ENCODE data around the gene FCAR. TPM values are rescaled to one million over a fixed set of nuclear protein-coding genes. Genes with fewer than 3 reads are reported as not detected.
"Not testable (repeated sequence)": the region's sequence is repeated elsewhere in the genome, so short reads cannot be mapped to it uniquely, and the experiment has no call there.

The FCAR gene
- total RNA-seq = not detected in 2 replicates

DNA sequence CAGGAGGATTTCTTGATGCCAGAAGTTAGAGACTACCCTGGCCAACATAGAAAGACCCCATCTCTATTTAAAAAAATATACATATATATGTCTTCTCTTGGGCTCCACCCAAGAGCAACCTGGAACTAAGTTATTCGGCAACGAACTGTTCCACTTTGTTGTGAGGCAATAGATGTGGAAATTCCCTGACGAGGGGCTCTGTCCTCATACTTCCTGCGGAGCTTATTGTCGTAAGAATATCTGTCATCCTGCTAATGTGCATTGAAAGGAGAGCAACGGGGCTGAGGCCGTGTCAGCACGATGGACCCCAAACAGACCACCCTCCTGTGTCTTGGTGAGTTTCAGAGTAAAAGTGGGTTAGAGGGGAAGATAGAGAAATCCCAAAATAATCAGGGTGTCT lies at the start of gene FCAR:
Gene FCAR (plus strand): TSS at position 246 of the 400 bp plus-strand sequence. CDS start 55 bp downstream, at position 301.
- DNase-seq (ENCODE audit: low read depth in 2 of 2) = no peak

DNA sequence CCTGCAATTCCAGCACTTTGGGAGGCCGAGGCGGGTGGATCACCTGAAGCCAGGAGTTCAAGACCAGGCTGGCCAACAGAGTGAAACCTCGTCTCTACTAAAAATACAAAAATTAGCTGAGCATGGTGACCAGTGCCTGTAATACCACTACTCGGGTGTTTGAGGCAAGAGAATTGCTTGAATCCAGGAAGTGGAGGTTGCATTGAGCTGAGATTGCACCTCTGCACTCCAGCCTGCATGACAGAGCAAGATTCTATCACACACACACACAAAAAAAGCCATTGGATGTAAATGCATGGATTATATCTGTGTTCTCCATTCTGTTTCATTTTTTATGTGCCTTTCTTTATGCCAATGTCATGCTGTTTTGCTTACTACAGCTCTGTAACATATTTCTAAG lies 49.6 kb upstream of the FCAR start:
- DNase-seq (ENCODE audit: low read depth in 2 of 2) = not testable (repeated sequence)

- not testable (repeated sequence) for DNase-seq (ENCODE audit: low read depth in 2 of 2)
Measured at GRCh38 chr19:54825326-54825725, 48.7 kb upstream of the FCAR start.

GRCh38 chr19:54828064-54828463 lies 46.0 kb upstream of the FCAR start:
- not testable (repeated sequence) for DNase-seq (ENCODE audit: low read depth in 2 of 2)

DNA sequence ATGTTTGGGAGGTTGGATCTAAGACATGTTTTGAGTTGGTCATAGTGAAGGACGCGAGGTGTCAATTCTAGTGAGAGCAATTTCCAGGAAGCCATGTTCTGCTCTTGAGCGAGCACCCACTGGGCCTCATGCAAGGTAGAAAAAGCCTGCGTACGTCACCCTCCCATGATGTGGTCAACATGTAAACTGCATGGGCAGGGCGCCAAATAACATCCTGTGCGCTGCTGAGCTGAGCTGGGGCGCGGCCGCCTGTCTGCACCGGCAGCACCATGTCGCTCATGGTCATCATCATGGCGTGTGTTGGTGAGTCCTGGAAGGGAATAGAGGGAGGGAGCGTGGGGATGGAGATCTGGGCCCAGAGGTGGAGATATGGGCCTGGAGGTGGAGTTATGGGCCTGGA lies 41.5 kb upstream of the FCAR start, which contains the start of gene KIR2DS4:
Gene KIR2DS4 (plus strand): TSS at position 181 of the 400 bp plus-strand sequence.
- DNase-seq (ENCODE audit: low read depth in 2 of 2) = not testable (repeated sequence)

DNA sequence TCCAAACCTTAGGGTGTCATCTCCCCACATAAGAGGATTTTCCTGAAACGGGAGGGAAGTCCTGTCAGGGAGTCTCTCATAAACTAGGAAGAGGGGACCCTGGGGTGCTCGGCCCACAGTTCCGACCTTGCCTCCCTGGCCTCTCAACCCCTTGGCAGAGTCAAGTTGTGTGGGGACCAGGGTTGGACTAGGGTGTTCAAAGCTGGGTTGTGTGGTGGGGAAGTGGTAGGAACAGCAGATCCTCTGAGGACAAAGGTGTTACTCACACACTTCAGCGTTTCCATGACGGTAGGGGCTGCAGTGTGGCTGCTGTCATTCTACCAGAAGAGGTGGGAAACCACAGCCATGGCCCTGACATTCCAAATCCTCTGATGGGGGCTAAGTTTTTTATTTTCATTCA lies 38.9 kb upstream of the FCAR start:
- DNase-seq (ENCODE audit: low read depth in 2 of 2) = not testable (repeated sequence)

- not testable (repeated sequence) for DNase-seq (ENCODE audit: low read depth in 2 of 2)
Measured at GRCh38 chr19:54837522-54837921, 36.5 kb upstream of the FCAR start.

GRCh38 chr19:54843171-54843570 lies 30.9 kb upstream of the FCAR start:
- not testable (repeated sequence) for DNase-seq (ENCODE audit: low read depth in 2 of 2)

GRCh38 chr19:54850061-54850640 lies 23.9 kb upstream of the FCAR start, which contains the start of gene KIR3DL2:
Gene KIR3DL2 (plus strand): TSS chr19:54850443. CDS start chr19:54850476, 33 bp downstream.
- not testable (repeated sequence) for DNase-seq (ENCODE audit: low read depth in 2 of 2)

DNA sequence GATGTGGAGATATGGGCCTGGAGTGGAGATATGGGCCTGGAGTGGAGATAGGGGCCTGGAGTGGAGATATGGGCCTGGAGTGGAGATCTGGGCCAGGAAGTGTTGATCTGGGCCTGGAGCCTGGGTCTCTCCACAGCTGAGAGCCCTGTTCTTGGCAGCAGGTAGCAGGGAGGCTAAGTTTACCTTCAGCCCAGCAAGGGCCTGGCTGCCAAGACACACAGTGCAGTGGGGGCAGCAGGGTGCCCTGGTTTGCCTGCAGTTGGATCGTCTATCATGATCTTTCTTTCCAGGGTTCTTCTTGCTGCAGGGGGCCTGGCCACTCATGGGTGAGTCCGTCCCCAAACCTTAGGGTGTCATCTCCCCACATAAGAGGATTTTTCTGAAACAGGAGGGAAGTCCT lies 23.1 kb upstream of the FCAR start:
- no peak for DNase-seq (ENCODE audit: low read depth in 2 of 2)

DNA sequence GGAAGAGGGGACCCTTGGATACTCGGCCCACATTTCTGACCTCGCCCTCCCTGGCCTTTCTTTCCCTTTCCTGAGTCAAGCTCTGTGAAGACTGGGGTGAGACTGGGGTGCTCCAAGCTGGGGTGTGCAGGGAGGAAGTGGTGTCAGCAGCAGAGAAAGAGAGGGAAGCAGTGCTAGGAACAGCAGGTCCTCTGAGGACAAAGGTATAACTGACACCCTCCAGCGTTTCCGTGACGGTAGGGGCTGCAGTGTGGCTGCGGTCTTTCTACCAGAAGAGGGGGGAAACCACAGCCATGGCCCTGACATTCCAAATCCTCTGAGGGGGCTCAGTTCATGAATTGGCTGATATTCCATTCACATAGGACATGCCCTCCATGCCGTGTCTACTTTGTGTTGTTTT lies 22.7 kb upstream of the FCAR start:
- no peak for DNase-seq (ENCODE audit: low read depth in 2 of 2)

DNA sequence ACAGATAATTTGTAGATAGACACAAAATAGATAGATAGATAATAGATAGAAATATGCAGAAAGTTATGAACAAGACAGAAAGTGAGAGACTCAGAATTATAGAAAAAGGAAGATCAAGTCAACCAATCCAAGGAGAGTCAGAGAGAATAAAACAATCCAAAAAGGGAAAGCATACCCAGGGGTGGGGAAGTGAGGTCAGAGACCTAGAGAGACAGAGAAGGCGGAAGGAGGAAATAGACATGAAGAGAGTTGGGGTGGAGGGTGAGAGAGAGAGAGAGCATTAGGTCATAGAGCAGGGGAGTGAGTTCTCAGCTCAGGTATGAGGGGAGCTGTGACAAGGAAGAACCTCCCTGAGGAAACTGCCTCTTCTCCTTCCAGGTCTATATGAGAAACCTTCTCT lies 18.8 kb upstream of the FCAR start:
- DNase-seq (ENCODE audit: low read depth in 2 of 2) = not testable (repeated sequence)

DNA sequence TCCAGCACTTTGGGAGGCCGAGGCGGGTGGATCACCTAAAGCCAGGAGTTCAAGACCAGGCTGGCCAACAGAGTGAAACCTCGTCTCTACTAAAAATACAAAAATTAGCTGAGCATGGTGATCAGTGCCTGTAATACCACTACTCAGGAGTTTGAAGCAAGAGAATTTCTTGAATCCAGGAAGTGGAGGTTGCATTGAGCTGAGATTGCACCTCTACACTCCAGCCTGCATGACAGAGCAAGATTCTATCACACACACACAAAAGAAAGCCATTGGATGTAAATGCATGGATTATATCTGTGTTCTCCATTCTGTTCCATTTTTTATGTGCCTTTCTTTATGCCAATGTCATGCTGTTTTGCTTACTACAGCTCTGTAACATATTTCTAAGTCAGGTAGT lies 15.6 kb upstream of the FCAR start:
- DNase-seq (ENCODE audit: low read depth in 2 of 2) = not testable (repeated sequence)

- not testable (repeated sequence) for DNase-seq (ENCODE audit: low read depth in 2 of 2)
Measured at GRCh38 chr19:54859421-54859820, 14.6 kb upstream of the FCAR start.

- not testable (repeated sequence) for DNase-seq (ENCODE audit: low read depth in 2 of 2)
Measured at GRCh38 chr19:54863459-54863858, 10.6 kb upstream of the FCAR start.

GRCh38 chr19:54871696-54872095 lies 2.3 kb upstream of the FCAR start:
- no peak for DNase-seq (ENCODE audit: low read depth in 2 of 2)

- no peak for DNase-seq (ENCODE audit: low read depth in 2 of 2)
Measured at GRCh38 chr19:54875506-54875905, 1.5 kb downstream of the FCAR start.

GRCh38 chr19:54877471-54877870 lies 3.4 kb downstream of the FCAR start:
- no peak for DNase-seq (ENCODE audit: low read depth in 2 of 2)

GRCh38 chr19:54881884-54882283 lies 7.8 kb downstream of the FCAR start:
- DNase-seq (ENCODE audit: low read depth in 2 of 2) = no peak

DNA sequence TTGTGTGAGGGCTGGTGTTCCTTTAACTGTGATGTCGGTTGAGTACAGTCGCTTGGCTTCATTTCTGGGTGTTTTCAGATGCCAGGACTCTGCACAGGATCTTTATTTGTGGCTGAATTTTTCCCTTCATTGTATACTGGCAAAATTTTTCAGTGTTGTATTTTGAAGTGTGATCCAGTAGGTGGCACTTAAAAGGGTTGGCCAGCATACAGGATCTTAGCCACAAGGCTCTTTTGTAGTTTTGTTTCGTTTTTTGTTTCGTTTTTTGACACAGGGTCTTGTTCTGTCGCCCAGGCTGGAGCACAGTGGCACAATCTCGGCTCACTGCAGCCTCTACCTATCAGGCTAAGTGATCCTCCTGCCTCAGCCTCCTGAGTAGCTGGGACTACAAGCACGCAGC lies 8.7 kb downstream of the FCAR start:
- peak in 1 of 2 donors; percentile 35 for DNase-seq (ENCODE audit: low read depth in 2 of 2)

DNA sequence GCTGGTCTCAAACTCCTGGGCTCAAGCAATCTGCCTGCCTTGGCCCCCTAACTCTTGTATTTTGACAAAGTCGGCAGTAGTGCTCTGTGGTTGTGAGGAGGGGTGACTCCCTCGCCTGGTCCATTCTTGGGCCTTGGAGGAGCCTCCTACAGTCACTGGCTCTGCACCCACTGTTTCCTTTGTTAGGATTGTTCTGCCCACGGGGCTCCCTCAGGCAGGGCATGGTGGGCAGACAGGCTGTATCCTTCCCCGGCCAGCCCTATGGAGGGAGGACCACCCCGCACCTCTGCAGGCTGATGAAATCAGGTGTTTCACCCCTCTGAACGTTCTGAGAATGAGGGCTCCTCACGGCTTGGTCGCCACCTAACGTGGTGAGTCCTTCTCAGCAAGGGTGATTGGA lies 9.2 kb downstream of the FCAR start:
- no peak for DNase-seq (ENCODE audit: low read depth in 2 of 2)

DNA sequence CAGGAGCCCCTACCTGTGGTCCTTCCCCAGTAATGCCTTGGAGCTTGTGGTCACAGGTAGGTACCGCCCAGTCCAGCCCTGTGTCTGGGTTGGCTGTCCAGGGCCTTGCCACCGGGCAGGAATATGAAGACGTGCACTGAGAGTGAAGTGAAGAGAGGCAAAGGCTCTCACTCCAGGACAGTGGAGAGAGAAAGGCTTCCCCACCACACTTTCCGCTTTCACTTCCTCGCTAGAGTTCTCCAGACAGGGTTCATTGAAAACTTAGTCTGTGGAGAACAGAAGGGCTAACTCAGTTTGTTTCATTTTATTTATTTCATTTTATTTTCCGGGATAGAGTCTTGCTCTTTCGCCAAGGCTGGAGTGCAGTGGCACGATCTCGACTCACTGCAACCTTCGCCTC lies 14.2 kb downstream of the FCAR start:
- no peak for DNase-seq (ENCODE audit: low read depth in 2 of 2)

GRCh38 chr19:54889566-54889965 lies 15.5 kb downstream of the FCAR start:
- no peak for DNase-seq (ENCODE audit: low read depth in 2 of 2)

DNA sequence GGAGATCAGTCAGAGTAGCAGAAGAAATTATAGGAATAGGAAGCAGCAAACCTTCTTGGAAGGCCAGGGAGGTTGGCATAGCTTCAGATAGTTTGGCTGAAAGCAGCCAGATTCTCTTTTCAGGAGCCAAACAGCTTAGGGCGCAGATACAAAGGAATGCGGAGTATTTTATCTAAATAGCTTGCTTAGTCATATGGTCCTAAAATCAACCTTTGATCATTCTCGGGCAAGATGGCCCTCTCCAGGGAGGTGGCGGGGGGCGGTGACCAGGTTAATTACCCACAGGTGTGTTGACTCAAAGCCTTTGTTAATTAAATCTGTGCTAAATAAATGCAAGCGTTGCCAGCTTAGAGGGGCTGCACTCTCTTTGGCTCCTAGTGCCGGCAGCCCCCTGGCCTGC lies 19.4 kb downstream of the FCAR start:
- DNase-seq (ENCODE audit: low read depth in 2 of 2) = no peak
